ENCODE measurements around the gene UBE2L6.

DNA sequence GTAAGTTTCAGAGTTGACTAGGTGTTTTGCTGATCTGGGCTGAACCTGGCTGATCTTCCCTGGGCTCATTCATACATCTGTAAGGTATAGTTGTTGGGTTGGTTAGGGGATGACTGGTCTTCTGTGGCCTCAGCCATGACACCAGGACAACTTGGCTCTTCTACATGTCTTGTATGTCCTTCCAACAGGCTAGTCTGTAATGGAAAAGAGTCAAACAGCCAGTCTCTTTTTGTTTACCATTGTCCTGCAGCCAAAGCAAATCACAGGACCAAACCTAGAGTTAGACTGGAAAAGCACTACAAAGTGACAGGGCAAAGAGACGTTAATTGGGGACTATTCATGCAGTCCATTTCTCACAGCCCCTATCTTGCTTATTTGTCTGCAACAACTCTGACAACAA lies 47.8 kb upstream of the UBE2L6 start:
- TF ChIP-seq, protein P1, sequence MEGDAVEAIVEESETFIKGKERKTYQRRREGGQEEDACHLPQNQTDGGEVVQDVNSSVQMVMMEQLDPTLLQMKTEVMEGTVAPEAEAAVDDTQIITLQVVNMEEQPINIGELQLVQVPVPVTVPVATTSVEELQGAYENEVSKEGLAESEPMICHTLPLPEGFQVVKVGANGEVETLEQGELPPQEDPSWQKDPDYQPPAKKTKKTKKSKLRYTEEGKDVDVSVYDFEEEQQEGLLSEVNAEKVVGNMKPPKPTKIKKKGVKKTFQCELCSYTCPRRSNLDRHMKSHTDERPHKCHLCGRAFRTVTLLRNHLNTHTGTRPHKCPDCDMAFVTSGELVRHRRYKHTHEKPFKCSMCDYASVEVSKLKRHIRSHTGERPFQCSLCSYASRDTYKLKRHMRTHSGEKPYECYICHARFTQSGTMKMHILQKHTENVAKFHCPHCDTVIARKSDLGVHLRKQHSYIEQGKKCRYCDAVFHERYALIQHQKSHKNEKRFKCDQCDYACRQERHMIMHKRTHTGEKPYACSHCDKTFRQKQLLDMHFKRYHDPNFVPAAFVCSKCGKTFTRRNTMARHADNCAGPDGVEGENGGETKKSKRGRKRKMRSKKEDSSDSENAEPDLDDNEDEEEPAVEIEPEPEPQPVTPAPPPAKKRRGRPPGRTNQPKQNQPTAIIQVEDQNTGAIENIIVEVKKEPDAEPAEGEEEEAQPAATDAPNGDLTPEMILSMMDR (IDR thresholded peaks at IDR 0.05): no peak
- TF ChIP-seq POLR2A (IDR thresholded peaks at IDR 0.05): no peak
